Measurements from ENCODE around the gene SOCS3.

SOCS3 gene

DNA sequence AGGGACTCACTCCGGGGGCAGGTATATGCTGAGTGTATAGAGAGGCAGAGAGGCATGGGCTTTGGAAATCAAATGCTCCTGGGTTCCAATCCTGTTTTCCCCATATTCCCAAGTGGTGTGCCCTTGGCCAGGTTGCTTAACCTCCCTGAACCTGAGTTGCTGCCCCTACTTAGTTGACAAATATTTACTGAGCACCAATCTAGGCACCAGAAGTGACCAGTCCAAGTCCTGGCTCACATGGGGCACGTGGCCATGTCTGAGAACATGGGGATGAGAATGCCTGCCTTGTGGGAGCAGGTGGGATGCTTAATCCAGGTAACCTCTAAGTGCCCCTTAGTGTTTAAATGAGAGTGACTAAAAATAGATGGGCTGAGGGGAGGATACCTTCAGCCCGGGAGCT is 4.2 kb downstream of the SOCS3 start:
- H3K4me3 ChIP-seq (ENCODE audit: low read depth, low read length): no peak overlapping the region
- DNase-seq (ENCODE audit: low read depth): no peak
- TF ChIP-seq, protein P1, sequence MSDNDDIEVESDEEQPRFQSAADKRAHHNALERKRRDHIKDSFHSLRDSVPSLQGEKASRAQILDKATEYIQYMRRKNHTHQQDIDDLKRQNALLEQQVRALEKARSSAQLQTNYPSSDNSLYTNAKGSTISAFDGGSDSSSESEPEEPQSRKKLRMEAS (IDR thresholded peaks at IDR 0.05; ENCODE audit: low read depth, low read length): no peak
- no peak for TF ChIP-seq POLR2A (IDR thresholded peaks at IDR 0.05; ENCODE audit: extremely low read depth, insufficient read length)
- TF ChIP-seq MYC (IDR thresholded peaks at IDR 0.05; ENCODE audit: low read depth, low read length): no peak
- TF ChIP-seq, protein P2, sequence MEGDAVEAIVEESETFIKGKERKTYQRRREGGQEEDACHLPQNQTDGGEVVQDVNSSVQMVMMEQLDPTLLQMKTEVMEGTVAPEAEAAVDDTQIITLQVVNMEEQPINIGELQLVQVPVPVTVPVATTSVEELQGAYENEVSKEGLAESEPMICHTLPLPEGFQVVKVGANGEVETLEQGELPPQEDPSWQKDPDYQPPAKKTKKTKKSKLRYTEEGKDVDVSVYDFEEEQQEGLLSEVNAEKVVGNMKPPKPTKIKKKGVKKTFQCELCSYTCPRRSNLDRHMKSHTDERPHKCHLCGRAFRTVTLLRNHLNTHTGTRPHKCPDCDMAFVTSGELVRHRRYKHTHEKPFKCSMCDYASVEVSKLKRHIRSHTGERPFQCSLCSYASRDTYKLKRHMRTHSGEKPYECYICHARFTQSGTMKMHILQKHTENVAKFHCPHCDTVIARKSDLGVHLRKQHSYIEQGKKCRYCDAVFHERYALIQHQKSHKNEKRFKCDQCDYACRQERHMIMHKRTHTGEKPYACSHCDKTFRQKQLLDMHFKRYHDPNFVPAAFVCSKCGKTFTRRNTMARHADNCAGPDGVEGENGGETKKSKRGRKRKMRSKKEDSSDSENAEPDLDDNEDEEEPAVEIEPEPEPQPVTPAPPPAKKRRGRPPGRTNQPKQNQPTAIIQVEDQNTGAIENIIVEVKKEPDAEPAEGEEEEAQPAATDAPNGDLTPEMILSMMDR (IDR thresholded peaks at IDR 0.05; ENCODE audit: low read depth, low read length): no peak

DNA sequence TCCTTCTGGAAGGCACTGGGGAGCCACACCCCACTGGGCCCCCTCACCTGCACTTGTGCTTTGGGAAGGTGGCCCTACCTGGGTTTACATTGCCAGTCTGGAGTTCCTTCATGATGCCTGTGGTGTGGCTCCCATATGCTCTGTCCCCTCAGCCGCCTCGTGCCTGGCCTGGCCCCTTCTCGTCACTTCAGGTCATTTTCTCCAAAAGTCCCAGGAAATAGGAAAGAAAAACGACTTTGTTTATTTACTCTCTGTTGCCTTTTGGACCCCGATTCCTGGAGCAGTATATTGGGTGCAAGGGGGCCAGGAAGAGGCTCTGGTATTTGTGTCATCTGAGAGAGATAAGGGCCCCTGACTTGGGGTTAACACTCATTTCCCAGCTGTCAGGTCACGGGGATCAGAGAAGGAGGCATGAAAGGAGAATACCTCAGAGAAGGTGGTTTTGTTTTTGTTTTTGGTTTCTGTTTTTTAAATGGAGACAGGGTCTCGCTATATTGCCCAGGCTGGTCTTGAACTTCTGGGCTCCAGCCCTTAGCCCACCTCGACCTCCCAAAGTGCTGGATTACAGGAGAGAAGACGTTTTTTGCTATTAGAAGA is 4.7 kb downstream of the SOCS3 start:
- H3K4me3 ChIP-seq (ENCODE audit: low read depth, low read length): no peak overlapping the region
- TF ChIP-seq POLR2A (IDR thresholded peaks at IDR 0.05; ENCODE audit: extremely low read depth, insufficient read length) (no peak), MYC (IDR thresholded peaks at IDR 0.05; ENCODE audit: low read depth, low read length) (no peak)
- TF ChIP-seq, protein P1 (IDR thresholded peaks at IDR 0.05; ENCODE audit: low read depth, low read length): no peak
- TF ChIP-seq, protein P2 (IDR thresholded peaks at IDR 0.05; ENCODE audit: low read depth, low read length): no peak
- no peak for DNase-seq (ENCODE audit: low read depth)

DNA sequence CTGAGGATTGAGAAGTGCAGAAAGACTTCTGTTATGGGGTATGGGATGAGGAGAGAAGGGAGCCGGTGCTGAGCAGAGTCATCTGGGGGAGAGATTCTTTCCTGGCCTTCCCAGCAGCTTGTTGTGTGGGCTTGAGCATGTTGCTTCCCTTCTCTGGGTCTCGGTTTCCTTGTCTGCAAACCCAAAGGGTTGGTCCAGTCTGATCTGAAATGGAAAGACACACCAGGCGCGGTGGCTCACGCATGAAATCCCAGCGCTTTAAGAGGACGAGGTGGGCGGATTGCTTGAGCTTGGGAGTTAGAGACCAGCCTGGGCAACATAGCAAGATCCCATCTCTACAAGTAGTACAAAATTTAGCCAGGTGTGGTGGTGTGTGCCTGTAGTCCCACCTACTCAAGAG is 6.0 kb downstream of the SOCS3 start:
- TF ChIP-seq, protein P2 (IDR thresholded peaks at IDR 0.05; ENCODE audit: low read depth, low read length): no peak
- TF ChIP-seq MYC (IDR thresholded peaks at IDR 0.05; ENCODE audit: low read depth, low read length) (no peak), POLR2A (IDR thresholded peaks at IDR 0.05; ENCODE audit: extremely low read depth, insufficient read length) (no peak)
- TF ChIP-seq, protein P1 (IDR thresholded peaks at IDR 0.05; ENCODE audit: low read depth, low read length): no peak
- no peak for DNase-seq (ENCODE audit: low read depth)
- no peak overlapping the region for H3K4me3 ChIP-seq (ENCODE audit: low read depth, low read length)

DNA sequence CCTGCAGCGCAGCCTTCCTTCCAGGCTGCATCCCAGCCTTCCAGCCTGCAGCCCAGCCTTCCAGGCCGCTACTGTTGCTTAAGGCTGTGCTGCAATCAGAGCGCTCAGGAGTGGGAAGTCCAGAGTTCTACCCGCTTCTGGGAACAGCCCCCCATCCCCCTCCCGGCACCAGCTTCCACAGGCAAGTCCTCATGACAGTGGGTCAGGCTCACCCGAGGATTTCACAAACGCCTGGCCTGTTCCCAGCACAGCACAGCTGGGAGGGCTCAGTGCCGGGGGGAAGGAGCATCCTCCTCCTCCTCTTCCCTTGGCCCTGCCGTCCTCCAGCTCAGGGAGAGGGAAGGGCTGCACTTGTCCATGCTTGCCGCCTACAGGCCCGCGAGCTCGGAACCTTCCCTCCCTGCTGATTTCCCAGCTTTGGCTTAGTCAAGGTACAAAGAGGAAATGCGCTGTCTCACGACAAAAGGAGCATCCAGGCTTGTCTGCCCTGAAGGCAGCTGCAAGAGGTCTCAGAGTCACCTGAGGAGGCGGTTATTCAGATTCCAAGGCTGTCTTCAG is 8.3 kb downstream of the SOCS3 start:
- no peak for DNase-seq (ENCODE audit: low read depth)
- no peak overlapping the region for H3K4me3 ChIP-seq (ENCODE audit: low read depth, low read length)
- TF ChIP-seq, protein P1 (IDR thresholded peaks at IDR 0.05; ENCODE audit: low read depth, low read length): no peak
- TF ChIP-seq POLR2A (IDR thresholded peaks at IDR 0.05; ENCODE audit: extremely low read depth, insufficient read length): no peak
- TF ChIP-seq MYC (IDR thresholded peaks at IDR 0.05; ENCODE audit: low read depth, low read length): no peak
- TF ChIP-seq, protein P2 (IDR thresholded peaks at IDR 0.05; ENCODE audit: low read depth, low read length): no peak

DNA sequence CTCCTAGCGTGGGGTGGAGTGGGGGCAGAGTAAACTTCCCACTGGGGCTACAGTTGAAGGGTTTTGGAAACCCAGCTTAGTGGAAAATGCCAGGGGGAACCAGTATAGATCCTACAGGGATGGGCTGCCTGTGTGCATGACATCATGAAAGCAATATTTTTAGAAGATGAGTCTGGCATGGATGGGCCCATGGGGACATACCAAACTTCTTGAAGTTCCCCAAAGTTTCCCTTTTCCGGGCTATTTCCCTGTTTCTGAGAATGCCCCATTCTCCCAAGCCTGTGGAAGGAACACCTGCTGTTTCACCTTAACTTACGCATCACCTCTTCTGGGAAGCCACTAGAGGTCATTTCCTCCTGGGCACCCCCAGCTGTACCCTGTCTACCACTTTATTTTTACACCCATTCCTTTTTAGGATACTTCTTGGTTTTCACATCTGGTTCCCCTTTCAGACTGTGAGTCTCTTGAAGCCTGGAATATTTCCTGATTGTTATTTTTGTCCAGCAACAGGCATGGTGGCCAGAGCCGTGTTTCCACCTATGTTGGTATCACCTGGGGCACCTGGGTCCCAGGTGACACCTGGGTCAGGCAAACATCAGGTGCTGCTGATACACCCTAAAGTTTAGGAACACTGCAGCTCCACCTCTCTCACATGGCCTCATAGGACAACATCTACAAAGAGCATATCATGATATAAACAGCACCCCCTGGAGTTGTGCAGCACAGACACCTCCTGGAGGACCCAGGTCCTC is 9.8 kb downstream of the SOCS3 start:
- no peak for TF ChIP-seq MYC (IDR thresholded peaks at IDR 0.05; ENCODE audit: low read depth, low read length)
- TF ChIP-seq, protein P1 (IDR thresholded peaks at IDR 0.05; ENCODE audit: low read depth, low read length): no peak
- TF ChIP-seq POLR2A (IDR thresholded peaks at IDR 0.05; ENCODE audit: extremely low read depth, insufficient read length): no peak
- TF ChIP-seq, protein P2 (IDR thresholded peaks at IDR 0.05; ENCODE audit: low read depth, low read length): no peak
- DNase-seq (ENCODE audit: low read depth): no peak
- no peak overlapping the region for H3K4me3 ChIP-seq (ENCODE audit: low read depth, low read length)

All from NB4 (cell line).